Breast epithelium (tissue), 3 donors: ENCODE data around the gene KCNJ12.

Experiments
- CTCF ChIP-seq, 3 donors: fragments of 450-650 bp; IDR thresholded peaks; one replicate each; pipeline ENCODE4 v1.5.1; 2016 to 2017; ENCODE audit warnings: antibody characterized with exemption in 3 of 3, mild to moderate bottlenecking in 3 of 3, moderate library complexity in 3 of 3
- POLR2A ChIP-seq: fragments of 450-650 bp; IDR thresholded peaks from one replicate; pipeline ENCODE4 v1.6.1; 2016; ENCODE audit warnings: antibody characterized with exemption, mild to moderate bottlenecking, moderate library complexity
- POLR2AphosphoS5 ChIP-seq, 3 donors: sonication (generic); formaldehyde crosslinking; IDR thresholded peaks; one replicate each; pipeline ENCODE4 v1.6.1; 2017; ENCODE audit warnings: antibody characterized with exemption in 3 of 3

- TF ChIP-seq POLR2A (no peak), CTCF (IDR thresholded peaks at IDR 0.05) (no peak), POLR2AphosphoS5 (IDR thresholded peaks at IDR 0.05) (no peak)
These were observed 30.9 kb upstream of the KCNJ12 start for GRCh38 chr17:21345236-21345635.
